Loucy (cell line): ENCODE data around the gene ZNF2.

Experiments used
- H2AFZ ChIP-seq: fragments of 200-600 bp; sonication (generic); 2 replicates; pipeline ENCODE4 v1.6.0; 2016; ENCODE audit warnings: antibody characterized with exemption, mild to moderate bottlenecking, low read length, moderate library complexity
- H3F3A ChIP-seq: fragments of 200-600 bp; 2 replicates; pipeline ENCODE4 v1.6.0; 2016; ENCODE audit warnings: antibody characterized with exemption, low read depth, mild to moderate bottlenecking
- H3K27me3 ChIP-seq: fragments of 200-600 bp; sonication (generic); 2 replicates; pipeline ENCODE4 v1.6.1; 2014; ENCODE audit warnings: low read length, mild to moderate bottlenecking; ENCODE audit not compliant: insufficient read depth, poor library complexity, severe bottlenecking
- H3K36me3 ChIP-seq: fragments of 200-600 bp; sonication (generic); 2 replicates; pipeline ENCODE4 v1.6.1; 2016; ENCODE audit warnings: low read length; ENCODE audit not compliant: insufficient read depth
- H3K4me1 ChIP-seq: fragments of 200-600 bp; sonication (generic); 2 replicates; pipeline ENCODE4 v1.5.1; 2014; ENCODE audit warnings: low read length, mild to moderate bottlenecking; ENCODE audit not compliant: insufficient read depth, poor library complexity, severe bottlenecking
- H3K4me2 ChIP-seq: fragments of 200-600 bp; sonication (generic); 2 replicates; pipeline ENCODE4 v1.6.0; 2014; ENCODE audit warnings: antibody characterized with exemption, low read length, low read depth, mild to moderate bottlenecking; ENCODE audit not compliant: poor library complexity, severe bottlenecking
- H3K4me3 ChIP-seq: fragments of 200-600 bp; sonication (generic); 2 replicates; pipeline ENCODE4 v1.5.1; 2014; ENCODE audit warnings: low read length, mild to moderate bottlenecking, mixed read lengths; ENCODE audit not compliant: poor library complexity, severe bottlenecking
- H3K79me2 ChIP-seq: fragments of 200-600 bp; sonication (generic); 2 replicates; pipeline ENCODE4 v1.6.1; 2014; ENCODE audit warnings: low read length; ENCODE audit not compliant: insufficient read depth
- H3K9ac ChIP-seq: fragments of 200-600 bp; sonication (generic); 2 replicates; pipeline ENCODE4 v1.6.0; 2014; ENCODE audit warnings: mild to moderate bottlenecking, low read depth, low read length, moderate library complexity; ENCODE audit not compliant: poor library complexity, severe bottlenecking
- H3K9me2 ChIP-seq: fragments of 200-600 bp; sonication (generic); replicated peaks from 2 replicates; pipeline ENCODE4 v1.6.1; 2016; ENCODE audit warnings: low read depth, low read length, mixed read lengths
- H3K9me3 ChIP-seq: fragments of 200-600 bp; sonication (generic); 2 replicates; pipeline ENCODE4 v1.6.1; 2014; ENCODE audit warnings: mild to moderate bottlenecking, antibody characterized with exemption, low read length, low read depth; ENCODE audit not compliant: insufficient read depth
- H4K20me1 ChIP-seq: fragments of 200-600 bp; sonication (generic); 2 replicates; pipeline ENCODE4 v1.6.0; 2014; ENCODE audit warnings: antibody characterized with exemption, low read length, mild to moderate bottlenecking; ENCODE audit not compliant: insufficient read depth, poor library complexity, severe bottlenecking
- EZH2phosphoT487 ChIP-seq: fragments of 200-600 bp; IDR thresholded peaks from 2 replicates; pipeline ENCODE4 v1.6.1; 2018; ENCODE audit warnings: antibody characterized with exemption, mild to moderate bottlenecking, moderate library complexity, borderline replicate concordance
- TF ChIP-seq, protein P1 (sequence below): fragments of 200-600 bp; sonication (generic); conservative IDR thresholded peaks from 2 replicates; pipeline ENCODE4 v1.5.1; 2014; ENCODE audit warnings: mild to moderate bottlenecking, antibody characterized with exemption, low read length

ZNF2 gene

DNA sequence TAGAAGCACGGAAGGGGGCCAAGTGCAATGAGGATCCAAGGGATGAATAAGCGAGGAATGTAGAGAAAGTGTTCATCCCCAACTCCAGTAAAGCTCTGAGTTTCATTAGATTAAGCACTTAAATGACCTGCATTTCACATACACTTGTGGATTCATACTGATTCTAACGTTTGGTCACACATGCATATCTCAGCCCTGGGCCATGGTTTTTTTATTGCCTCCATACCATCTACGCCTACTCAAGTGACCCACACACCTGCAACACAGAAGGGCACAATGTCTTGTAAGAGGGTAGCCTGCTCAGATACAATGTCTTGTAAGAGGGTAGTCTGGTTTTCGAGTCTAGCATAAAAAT lies 43.4 kb upstream of the ZNF2 start:
- peaks cover 26% of the 10 kb centered on the region for H4K20me1 ChIP-seq
- H3K27me3 ChIP-seq: no peaks in the 10 kb centered on the region
- H3F3A ChIP-seq: no peaks in the 10 kb centered on the region
- peak overlapping the region; percentile 73 for H3K9ac ChIP-seq
- no peaks in the 10 kb centered on the region for H3K9me3 ChIP-seq
- H3K4me2 ChIP-seq: peak overlapping the region; percentile 75
- H3K79me2 ChIP-seq: peaks cover 36% of the 10 kb centered on the region
- TF ChIP-seq, protein P1, sequence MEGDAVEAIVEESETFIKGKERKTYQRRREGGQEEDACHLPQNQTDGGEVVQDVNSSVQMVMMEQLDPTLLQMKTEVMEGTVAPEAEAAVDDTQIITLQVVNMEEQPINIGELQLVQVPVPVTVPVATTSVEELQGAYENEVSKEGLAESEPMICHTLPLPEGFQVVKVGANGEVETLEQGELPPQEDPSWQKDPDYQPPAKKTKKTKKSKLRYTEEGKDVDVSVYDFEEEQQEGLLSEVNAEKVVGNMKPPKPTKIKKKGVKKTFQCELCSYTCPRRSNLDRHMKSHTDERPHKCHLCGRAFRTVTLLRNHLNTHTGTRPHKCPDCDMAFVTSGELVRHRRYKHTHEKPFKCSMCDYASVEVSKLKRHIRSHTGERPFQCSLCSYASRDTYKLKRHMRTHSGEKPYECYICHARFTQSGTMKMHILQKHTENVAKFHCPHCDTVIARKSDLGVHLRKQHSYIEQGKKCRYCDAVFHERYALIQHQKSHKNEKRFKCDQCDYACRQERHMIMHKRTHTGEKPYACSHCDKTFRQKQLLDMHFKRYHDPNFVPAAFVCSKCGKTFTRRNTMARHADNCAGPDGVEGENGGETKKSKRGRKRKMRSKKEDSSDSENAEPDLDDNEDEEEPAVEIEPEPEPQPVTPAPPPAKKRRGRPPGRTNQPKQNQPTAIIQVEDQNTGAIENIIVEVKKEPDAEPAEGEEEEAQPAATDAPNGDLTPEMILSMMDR: no peak
- no peak for TF ChIP-seq EZH2phosphoT487
- H3K36me3 ChIP-seq: 0 out of 2 replicates have a peak, but pooled peaks cover 2% of the 10 kb centered on the region
- peak overlapping the region; percentile 84 for H2AFZ ChIP-seq
- no peaks in the 10 kb centered on the region for H3K9me2 ChIP-seq
- peak overlapping the region; percentile 96 for H3K4me3 ChIP-seq
- H3K4me1 ChIP-seq: peaks cover 36% of the 10 kb centered on the region

DNA sequence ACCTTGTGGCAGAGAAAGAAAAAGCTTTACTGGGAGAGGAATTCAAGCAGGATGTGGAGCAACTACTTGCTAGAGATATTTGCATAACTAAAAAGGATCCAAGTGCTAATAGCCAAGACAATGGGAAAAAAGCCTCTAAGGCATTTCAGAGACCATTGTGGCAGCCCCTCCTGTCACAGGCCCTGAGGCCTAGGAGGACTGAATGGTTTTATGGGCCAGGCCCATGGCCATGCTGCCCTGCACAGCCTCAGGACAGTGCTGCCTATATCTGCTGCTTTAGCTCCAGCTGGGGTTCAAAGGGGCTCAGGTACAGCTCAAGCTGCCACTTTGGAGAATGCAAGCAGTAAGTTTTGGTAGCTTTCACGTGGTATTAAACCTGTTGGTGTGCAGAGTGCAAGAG lies 26.9 kb upstream of the ZNF2 start:
- Histone ChIP-seq H3K27me3 (no peaks in the 10 kb centered on the region), H3K9ac (no peak overlapping the region), H3K36me3 (no peaks in the 10 kb centered on the region), H3F3A (no peaks in the 10 kb centered on the region), H3K4me2 (no peak overlapping the region), H2AFZ (no peak overlapping the region), H4K20me1 (no peaks in the 10 kb centered on the region), H3K4me3 (no peak overlapping the region), H3K79me2 (no peaks in the 10 kb centered on the region), H3K9me3 (peaks cover 8% of the 10 kb centered on the region; the same call in 1 of the 2 replicates), H3K4me1 (no peaks in the 10 kb centered on the region), H3K9me2 (no peaks in the 10 kb centered on the region)
- TF ChIP-seq, protein P1: no peak

DNA sequence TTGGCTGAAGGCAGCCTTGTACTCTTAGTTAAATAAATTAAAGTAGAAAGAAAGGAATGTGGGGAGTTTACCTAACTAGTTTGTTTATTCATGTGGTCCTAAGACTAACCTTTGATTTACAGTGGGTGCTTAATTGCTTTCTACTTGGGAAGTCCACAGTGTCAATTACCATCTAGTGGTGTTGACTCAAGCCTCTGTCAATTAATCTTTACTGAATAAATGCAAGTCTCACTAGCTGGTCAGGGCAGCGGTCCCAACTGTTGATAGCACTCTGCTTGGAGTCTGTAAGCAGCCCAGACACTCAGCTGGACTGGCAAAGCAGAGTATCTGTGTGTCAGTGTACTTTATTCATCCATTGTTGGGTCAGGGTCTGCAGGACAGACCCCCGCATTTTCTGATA lies 21.8 kb upstream of the ZNF2 start:
- Histone ChIP-seq H3K9me2 (no peaks in the 10 kb centered on the region), H3K9me3 (peaks cover 30% of the 10 kb centered on the region; the same call in 1 of the 2 replicates)

More for the DNA sequence above, 21.8 kb upstream of the ZNF2 start:
- Histone ChIP-seq H3K36me3 (no peaks in the 10 kb centered on the region), H3K9ac (no peak overlapping the region), H3K27me3 (peaks cover 1% of the 10 kb centered on the region), H3F3A (no peaks in the 10 kb centered on the region), H2AFZ (no peak overlapping the region), H3K4me1 (no peaks in the 10 kb centered on the region), H4K20me1 (no peaks in the 10 kb centered on the region), H3K79me2 (no peaks in the 10 kb centered on the region), H3K4me3 (no peak overlapping the region), H3K4me2 (no peak overlapping the region)
- TF ChIP-seq EZH2phosphoT487: no peak
- TF ChIP-seq, protein P1: no peak
